Keratinocyte (primary cell): ENCODE results near the gene SH2B3. TPM values are rescaled to one million over a fixed set of nuclear protein-coding genes. Genes with fewer than 3 reads are reported as not detected.
A peak's percentile ranks its signal among the peaks of the same experiment; 100 is the strongest.

Experiments
- DNase-seq: peaks from one replicate; pipeline ENCODE4 v3.0.0-alpha.2; 2011; ENCODE audit warnings: low read depth, missing footprints, low spot score
- FAIRE-seq: peaks from 2 replicates; lab custom pipeline; 2011; peaks lifted over from hg19 to GRCh38; lab: Jason Lieb, UNC
- H2AFZ ChIP-seq: 2 replicates; pipeline ENCODE4 v1.6.0; 2012; ENCODE audit warnings: low read length, control low read depth, inconsistent platforms; ENCODE audit not compliant: control insufficient read depth
- H3K27ac ChIP-seq: 2 replicates; pipeline ENCODE4 v1.5.1; 2011; ENCODE audit warnings: low read length; ENCODE audit not compliant: control insufficient read depth, insufficient read depth
- H3K27me3 ChIP-seq: 3 replicates; pipeline ENCODE4 v1.6.0; 2011; ENCODE audit warnings: low read length; ENCODE audit not compliant: control insufficient read depth, insufficient read depth; ENCODE audit errors: extremely low read depth
- H3K36me3 ChIP-seq, 2 experiments: 2 replicates in 1 of 2; 3 replicates in 1 of 2; pipeline ENCODE4 v1.5.1; 2011; ENCODE audit warnings: low read length in 2 of 2, mild to moderate bottlenecking in 1 of 2; ENCODE audit not compliant: control insufficient read depth in 2 of 2, insufficient read depth in 2 of 2; ENCODE audit errors: extremely low read depth in 1 of 2
- H3K4me1 ChIP-seq: 3 replicates; pipeline ENCODE4 v1.5.1; 2011; ENCODE audit warnings: low read length; ENCODE audit not compliant: control insufficient read depth, insufficient read depth; ENCODE audit errors: extremely low read depth
- H3K4me2 ChIP-seq: 3 replicates; pipeline ENCODE4 v1.6.0; 2011; ENCODE audit warnings: low read depth, low read length; ENCODE audit not compliant: control insufficient read depth, insufficient read depth; ENCODE audit errors: extremely low read depth
- H3K4me3 ChIP-seq, 3 experiments: fragments of 200-600 bp in 1 of 3; sonication (generic) in 1 of 3; 2 replicates in 2 of 3; 3 replicates in 1 of 3; pipeline ENCODE4 v1.5.1; 2011 to 2016; ENCODE audit warnings: low read length in 3 of 3, mild to moderate bottlenecking in 3 of 3, control low read depth in 2 of 3, inconsistent platforms in 1 of 3, low read depth in 1 of 3, mixed read lengths in 1 of 3, mixed run types in 1 of 3, moderate library complexity in 1 of 3; ENCODE audit not compliant: control insufficient read depth in 2 of 3, insufficient read depth in 2 of 3; ENCODE audit errors: extremely low read depth in 1 of 3
- H3K79me2 ChIP-seq: 2 replicates; pipeline ENCODE4 v1.6.0; 2012; ENCODE audit warnings: low read length; ENCODE audit not compliant: control insufficient read depth, insufficient read depth
- H3K9ac ChIP-seq: 3 replicates; pipeline ENCODE4 v1.6.0; 2011; ENCODE audit warnings: low read length; ENCODE audit not compliant: control insufficient read depth, insufficient read depth; ENCODE audit errors: extremely low read depth
- H3K9me1 ChIP-seq: 3 replicates; pipeline ENCODE4 v1.6.0; 2011; ENCODE audit warnings: low read length; ENCODE audit not compliant: control insufficient read depth, insufficient read depth; ENCODE audit errors: extremely low read depth
- H3K9me3 ChIP-seq: 2 replicates; pipeline ENCODE4 v1.5.1; 2012; ENCODE audit warnings: low read depth, low read length; ENCODE audit not compliant: control insufficient read depth
- H4K20me1 ChIP-seq: 3 replicates; pipeline ENCODE4 v1.6.0; 2011; ENCODE audit warnings: low read length; ENCODE audit not compliant: control insufficient read depth, insufficient read depth; ENCODE audit errors: extremely low read depth
- EZH2 ChIP-seq: IDR thresholded peaks from one replicate; pipeline ENCODE4 v1.6.1; 2012; ENCODE audit warnings: inconsistent platforms, mild to moderate bottlenecking, low read length, moderate library complexity
- dilution Hi-C: fragments of 300-500 bp; cut with MboI; formaldehyde crosslinking; loops from one replicate; pipeline ENCODE4 v1.7.0; 2020; ENCODE audit warnings: low sequenced_read_pairs; ENCODE audit not compliant: extremely low pct_ligation_motif_present
- polyA plus RNA-seq, 5 experiments: library from polyadenylated mRNA; depleted of rRNA in 3 of 5; stranded (reverse) in 3 of 5; stranded (forward) in 1 of 5; unstranded in 1 of 5; fragments of >200 nt; gene quantifications; 1 replicate in 1 of 5; 2 replicates in 3 of 5; 3 replicates in 1 of 5; pipeline versions ENCODE4 v1.2.1 to v1.2.3, GENCODE V29; 2011 to 2012; ENCODE audit warnings: missing spikeins in 2 of 5, low read depth in 1 of 5, low replicate concordance in 1 of 5
- TF ChIP-seq, protein P1 (sequence below), 3 experiments: IDR thresholded peaks in 1 of 3; conservative IDR thresholded peaks in 1 of 3; optimal IDR thresholded peaks in 1 of 3; 2 replicates in 2 of 3; 3 replicates in 1 of 3; pipeline versions ENCODE3 to v1.5.1; 2011; ENCODE audit warnings: low read length in 3 of 3, mild to moderate bottlenecking in 3 of 3, moderate library complexity in 2 of 3, control low read depth in 1 of 3, inconsistent platforms in 1 of 3; ENCODE audit not compliant: insufficient read depth in 2 of 3; ENCODE audit errors: extremely low read depth in 1 of 3

Gene SH2B3
- polyA plus RNA-seq, 1 donor (not counting 4 experiments of a cell fraction or from before 2014, with no cell fraction given): 7.7 TPM

DNA sequence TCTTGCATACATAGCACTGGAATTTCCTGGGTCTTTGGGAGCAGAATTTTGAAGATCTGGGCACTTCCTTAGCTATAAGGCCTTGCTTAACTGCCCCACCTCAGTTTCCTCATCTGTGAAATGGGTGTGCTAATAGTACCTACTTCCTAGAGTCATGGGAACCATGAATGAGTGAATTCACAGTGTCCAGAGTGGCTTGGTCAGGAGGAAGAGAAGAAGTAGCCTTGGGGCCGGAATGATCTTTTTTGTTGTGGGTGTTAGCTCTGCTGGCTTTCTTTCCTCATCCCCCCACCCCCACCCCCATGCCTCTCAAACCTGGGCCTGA is 2.4 kb downstream of the SH2B3 start:
- no peak for FAIRE-seq
- peak overlapping the region; percentile 87 for H3K4me2 ChIP-seq
- peaks cover 5% of the 10 kb centered on the region for H4K20me1 ChIP-seq
- H3K27ac ChIP-seq: no peak overlapping the region
- no peaks in the 10 kb centered on the region for H3K9me1 ChIP-seq
- no peak for DNase-seq
- H3K4me1 ChIP-seq: peaks cover 35% of the 10 kb centered on the region
- peaks cover 58% of the 10 kb centered on the region for H3K79me2 ChIP-seq
- no peak overlapping the region for H2AFZ ChIP-seq
- TF ChIP-seq, protein P1, sequence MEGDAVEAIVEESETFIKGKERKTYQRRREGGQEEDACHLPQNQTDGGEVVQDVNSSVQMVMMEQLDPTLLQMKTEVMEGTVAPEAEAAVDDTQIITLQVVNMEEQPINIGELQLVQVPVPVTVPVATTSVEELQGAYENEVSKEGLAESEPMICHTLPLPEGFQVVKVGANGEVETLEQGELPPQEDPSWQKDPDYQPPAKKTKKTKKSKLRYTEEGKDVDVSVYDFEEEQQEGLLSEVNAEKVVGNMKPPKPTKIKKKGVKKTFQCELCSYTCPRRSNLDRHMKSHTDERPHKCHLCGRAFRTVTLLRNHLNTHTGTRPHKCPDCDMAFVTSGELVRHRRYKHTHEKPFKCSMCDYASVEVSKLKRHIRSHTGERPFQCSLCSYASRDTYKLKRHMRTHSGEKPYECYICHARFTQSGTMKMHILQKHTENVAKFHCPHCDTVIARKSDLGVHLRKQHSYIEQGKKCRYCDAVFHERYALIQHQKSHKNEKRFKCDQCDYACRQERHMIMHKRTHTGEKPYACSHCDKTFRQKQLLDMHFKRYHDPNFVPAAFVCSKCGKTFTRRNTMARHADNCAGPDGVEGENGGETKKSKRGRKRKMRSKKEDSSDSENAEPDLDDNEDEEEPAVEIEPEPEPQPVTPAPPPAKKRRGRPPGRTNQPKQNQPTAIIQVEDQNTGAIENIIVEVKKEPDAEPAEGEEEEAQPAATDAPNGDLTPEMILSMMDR (optimal IDR thresholded peaks at IDR 0.05 in 1 of 3, IDR thresholded peaks at IDR 0.05 in 1 of 3, conservative IDR thresholded peaks at IDR 0.05 in 1 of 3; ENCODE audit: extremely low read depth in 1 of 3, insufficient read depth in 2 of 3, low read length in 3 of 3): no peak
- no peak for TF ChIP-seq EZH2
- H3K9me3 ChIP-seq: no peaks in the 10 kb centered on the region
- H3K36me3 ChIP-seq: peaks cover 0 to 11% of the 10 kb centered on the region in 2 experiments
- H3K9ac ChIP-seq: no peak overlapping the region
- dilution Hi-C loops: no loop called here
- H3K4me3 ChIP-seq: peak overlapping the region in 1 of 3 experiments; percentile 0
- no peaks in the 10 kb centered on the region for H3K27me3 ChIP-seq

DNA sequence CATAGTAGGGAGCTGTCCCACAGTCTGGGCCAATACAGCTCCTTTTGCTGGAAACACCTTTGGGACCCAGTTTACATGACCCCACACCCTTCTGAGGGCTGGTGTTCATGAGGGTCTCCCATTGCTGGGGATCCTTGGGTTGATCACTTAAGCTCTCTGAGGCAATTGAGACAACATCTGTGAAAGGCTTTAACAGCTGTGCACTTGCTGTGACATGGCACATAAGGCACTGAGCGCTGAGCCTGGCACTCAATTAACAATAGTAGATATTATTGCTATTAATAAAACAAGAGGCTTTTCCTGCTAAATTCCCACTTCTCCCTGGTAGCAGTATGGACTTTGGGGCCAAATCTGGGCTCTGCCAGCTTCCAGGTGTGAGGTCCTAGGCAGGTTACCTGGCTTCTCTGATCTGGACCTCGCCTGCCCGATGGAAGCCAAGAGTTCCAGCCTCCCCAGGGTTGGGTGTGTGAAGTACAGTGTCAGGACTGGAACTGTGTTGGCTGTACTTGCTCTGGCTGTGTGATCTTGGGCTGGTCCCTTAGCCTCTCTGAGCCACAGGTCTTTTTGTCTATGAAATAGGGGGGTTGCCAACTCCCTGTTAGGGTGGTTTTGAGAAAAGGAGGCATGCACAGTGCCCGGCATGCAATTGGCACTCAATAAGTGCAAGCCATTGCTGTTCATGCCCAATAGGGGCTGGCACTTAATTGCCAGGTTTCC is 3.1 kb downstream of the SH2B3 start:
- no peak for FAIRE-seq

More for the DNA sequence above, 3.1 kb downstream of the SH2B3 start:
- no peak overlapping the region for H2AFZ ChIP-seq
- dilution Hi-C loops: no loop called here
- H3K9ac ChIP-seq: no peak overlapping the region
- TF ChIP-seq, protein P1 (optimal IDR thresholded peaks at IDR 0.05 in 1 of 3, IDR thresholded peaks at IDR 0.05 in 1 of 3, conservative IDR thresholded peaks at IDR 0.05 in 1 of 3; ENCODE audit: extremely low read depth in 1 of 3, insufficient read depth in 2 of 3, low read length in 3 of 3): no peak
- no peak for TF ChIP-seq EZH2
- H3K9me1 ChIP-seq: peaks cover 4% of the 10 kb centered on the region
- H3K4me3 ChIP-seq: peak overlapping the region in 1 of 3 experiments; percentile 25
- H3K4me1 ChIP-seq: peaks cover 39% of the 10 kb centered on the region
- no peak for DNase-seq
- no peaks in the 10 kb centered on the region for H3K27me3 ChIP-seq
- H3K27ac ChIP-seq: no peak overlapping the region
- peaks cover 11% of the 10 kb centered on the region for H4K20me1 ChIP-seq
- H3K9me3 ChIP-seq: no peaks in the 10 kb centered on the region
- peaks cover 63% of the 10 kb centered on the region for H3K79me2 ChIP-seq
- H3K4me2 ChIP-seq: peak overlapping the region; percentile 67
- peaks cover 0 to 11% of the 10 kb centered on the region in 2 experiments for H3K36me3 ChIP-seq
